GM13977 (cell line): Measurements from ENCODE around the gene CD86.
A peak's percentile ranks its signal among the peaks of the same experiment; 100 is the strongest.

ENCODE experiments used
- DNase-seq: peaks from one replicate; pipeline ENCODE4 v3.0.0; 2012; ENCODE audit warnings: low spot score
- in situ Hi-C: fragments of 300-500 bp; cut with MboI; formaldehyde crosslinking; loops from one replicate; pipeline ENCODE4 v1.12.0; 2022; ENCODE audit warnings: low sequenced_read_pairs, low pct_unique_long_range_greater_than_20kb, mixed read lengths, inconsistent platforms; ENCODE audit not compliant: unreplicated experiment
- TF ChIP-seq, protein P1 (sequence below): IDR thresholded peaks from 2 replicates; pipeline ENCODE4 v1.5.1; 2012; ENCODE audit warnings: mild to moderate bottlenecking, control low read depth; ENCODE audit not compliant: insufficient read depth; ENCODE audit errors: extremely low read depth, missing control alignments

The CD86 gene, protein sequence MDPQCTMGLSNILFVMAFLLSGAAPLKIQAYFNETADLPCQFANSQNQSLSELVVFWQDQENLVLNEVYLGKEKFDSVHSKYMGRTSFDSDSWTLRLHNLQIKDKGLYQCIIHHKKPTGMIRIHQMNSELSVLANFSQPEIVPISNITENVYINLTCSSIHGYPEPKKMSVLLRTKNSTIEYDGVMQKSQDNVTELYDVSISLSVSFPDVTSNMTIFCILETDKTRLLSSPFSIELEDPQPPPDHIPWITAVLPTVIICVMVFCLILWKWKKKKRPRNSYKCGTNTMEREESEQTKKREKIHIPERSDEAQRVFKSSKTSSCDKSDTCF

DNA sequence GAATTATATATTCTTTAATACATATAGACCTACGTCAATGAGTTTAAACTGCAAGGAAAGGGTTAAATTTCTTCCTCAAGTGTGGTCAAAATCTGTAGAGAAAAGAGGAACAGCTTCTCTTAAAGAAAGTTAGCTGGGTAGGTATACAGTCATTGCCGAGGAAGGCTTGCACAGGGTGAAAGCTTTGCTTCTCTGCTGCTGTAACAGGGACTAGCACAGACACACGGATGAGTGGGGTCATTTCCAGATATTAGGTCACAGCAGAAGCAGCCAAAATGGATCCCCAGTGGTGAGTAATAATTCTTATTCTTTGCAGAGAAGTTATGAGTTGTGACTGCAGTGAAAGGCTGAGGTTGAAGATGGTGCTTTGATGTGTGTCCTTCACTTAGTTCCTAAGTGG lies at the start of gene CD86:
Gene CD86, plus strand, starts transcription at position 148 of the 400 bp plus-strand sequence. Its CDS starts 128 bp downstream, at position 276.
- TF ChIP-seq, protein P1, sequence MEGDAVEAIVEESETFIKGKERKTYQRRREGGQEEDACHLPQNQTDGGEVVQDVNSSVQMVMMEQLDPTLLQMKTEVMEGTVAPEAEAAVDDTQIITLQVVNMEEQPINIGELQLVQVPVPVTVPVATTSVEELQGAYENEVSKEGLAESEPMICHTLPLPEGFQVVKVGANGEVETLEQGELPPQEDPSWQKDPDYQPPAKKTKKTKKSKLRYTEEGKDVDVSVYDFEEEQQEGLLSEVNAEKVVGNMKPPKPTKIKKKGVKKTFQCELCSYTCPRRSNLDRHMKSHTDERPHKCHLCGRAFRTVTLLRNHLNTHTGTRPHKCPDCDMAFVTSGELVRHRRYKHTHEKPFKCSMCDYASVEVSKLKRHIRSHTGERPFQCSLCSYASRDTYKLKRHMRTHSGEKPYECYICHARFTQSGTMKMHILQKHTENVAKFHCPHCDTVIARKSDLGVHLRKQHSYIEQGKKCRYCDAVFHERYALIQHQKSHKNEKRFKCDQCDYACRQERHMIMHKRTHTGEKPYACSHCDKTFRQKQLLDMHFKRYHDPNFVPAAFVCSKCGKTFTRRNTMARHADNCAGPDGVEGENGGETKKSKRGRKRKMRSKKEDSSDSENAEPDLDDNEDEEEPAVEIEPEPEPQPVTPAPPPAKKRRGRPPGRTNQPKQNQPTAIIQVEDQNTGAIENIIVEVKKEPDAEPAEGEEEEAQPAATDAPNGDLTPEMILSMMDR, result no peak
- in situ Hi-C loops, result no loop called here
- peak; percentile 62 for DNase-seq

DNA sequence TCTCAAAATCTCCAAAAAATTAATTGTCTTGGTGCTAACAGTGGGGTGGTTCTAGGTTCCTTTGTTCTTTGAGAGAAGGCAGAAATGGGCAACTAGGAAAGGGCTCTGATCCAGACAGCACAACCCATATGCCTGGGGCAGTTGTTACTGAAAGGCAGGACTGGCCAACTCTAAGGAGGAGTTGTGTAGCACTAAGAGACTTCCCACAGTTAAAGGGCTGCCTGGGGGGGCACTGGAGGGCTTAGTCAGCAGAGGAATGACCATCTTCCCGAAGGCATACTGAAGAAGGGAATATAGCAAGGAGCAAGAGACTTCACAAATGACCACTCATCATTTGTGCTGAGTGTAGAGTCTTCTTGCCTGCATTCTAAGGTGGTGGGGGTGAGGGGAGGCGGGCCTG lies 48.9 kb upstream of the CD86 start:
- DNase-seq, result no peak
- in situ Hi-C loops, result no loop called here
- TF ChIP-seq, protein P1, result no peak

DNA sequence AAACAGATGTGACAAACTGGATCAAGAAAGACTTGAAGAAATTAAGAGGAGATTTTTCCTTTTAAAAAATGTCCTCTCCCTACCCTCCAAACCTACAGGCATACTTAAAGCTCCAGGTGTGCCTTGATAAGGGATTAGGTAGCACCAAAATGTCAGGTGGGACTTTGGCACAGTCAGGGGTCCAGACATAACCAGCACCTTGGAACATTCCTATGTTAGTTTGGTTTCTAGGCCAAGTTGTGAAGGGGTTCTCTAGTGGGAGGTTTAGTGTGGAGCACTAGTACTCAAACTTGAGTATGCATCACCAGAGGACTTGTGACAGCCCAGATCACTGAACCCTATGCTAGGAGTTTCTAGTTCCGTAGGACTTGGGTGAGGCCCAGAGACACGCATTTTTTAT lies 47.0 kb upstream of the CD86 start:
- TF ChIP-seq, protein P1, result no peak
- in situ Hi-C loops, result no loop called here
- no peak for DNase-seq

DNA sequence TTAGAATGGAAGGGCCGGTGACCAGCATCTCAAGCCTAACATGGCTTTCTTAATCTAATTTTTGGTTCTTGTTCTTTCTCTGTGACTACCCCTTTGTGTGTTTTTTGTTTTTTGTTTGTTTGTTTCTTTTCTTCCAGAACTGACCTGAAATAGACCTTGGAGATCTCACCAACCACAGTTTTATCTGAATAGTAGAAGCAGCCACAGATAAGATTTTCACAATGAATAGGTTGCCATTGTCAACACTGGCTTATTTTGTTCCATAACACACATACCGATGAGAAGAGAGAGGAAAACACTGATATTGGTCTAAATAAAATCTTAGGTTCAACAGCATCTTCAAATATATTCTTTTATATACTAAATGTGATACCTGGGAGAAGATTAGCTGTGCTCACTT lies 44.7 kb upstream of the CD86 start:
- no peak for DNase-seq
- TF ChIP-seq, protein P1, result no peak
- in situ Hi-C loops, result no loop called here

DNA sequence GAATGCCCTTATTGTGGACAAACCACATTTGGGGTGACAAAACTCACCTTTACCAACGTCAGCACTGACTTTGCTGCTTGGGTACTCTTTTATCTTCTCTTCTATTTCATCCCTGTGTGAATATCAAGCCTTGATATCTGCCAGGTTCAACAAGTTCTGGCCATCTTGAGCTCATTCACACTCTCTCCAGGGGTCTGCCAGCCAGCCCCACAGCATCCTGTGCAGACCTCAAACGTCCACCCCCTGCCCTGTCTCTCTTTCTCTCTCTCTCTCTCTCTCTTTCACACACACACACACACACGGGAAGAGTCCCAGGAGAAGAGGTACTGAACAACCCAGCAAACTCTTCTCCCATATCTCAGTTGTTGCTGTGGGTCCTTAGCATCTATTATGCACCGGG lies 43.8 kb upstream of the CD86 start:
- in situ Hi-C loops, result no loop called here
- DNase-seq, result no peak
- TF ChIP-seq, protein P1, result no peak

DNA sequence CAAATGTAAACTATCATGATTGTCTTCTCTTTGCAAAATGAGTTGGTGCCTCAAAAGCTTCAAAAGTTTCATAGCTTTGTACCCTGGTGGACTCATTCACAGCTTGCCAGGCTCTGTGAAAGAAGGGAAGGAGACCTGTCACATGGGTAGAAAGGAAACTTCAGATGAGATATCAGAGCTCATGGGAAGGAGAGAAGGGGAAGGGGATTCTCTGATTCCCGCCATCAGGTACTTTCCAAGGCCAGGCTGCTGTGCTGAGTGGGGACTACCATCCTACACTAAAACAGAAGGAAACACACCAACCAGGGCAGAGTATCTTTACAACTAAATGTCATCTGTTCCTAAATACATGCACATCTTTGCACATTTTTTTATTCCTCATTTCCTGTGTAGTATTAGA lies 42.3 kb upstream of the CD86 start:
- in situ Hi-C loops, result no loop called here
- TF ChIP-seq, protein P1, result no peak
- no peak for DNase-seq
